ENCODE measurements around the gene MS4A14.

MS4A14 gene

DNA sequence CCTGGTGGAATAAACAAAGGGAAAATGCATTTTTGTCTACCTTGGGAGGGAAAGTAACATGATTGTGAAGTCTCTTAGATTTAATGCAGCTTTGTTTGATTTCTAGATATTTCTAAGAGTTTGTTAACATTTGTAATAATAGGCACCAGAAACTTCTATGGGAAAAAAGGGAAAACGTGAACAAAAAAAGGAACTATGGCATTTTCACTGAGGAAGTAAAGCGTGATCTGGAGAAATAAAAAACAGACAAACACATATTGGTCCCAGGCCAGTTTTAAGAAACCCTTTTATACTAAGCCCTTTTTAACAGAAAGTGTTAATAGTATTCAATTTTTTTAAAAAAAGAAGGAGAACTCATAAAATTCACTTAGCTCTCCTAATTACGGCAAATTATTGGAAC, 24.9 kb upstream of the MS4A14 start:
- DNase-seq (ENCODE audit: low read depth) = no peak
- TF ChIP-seq, protein P1, sequence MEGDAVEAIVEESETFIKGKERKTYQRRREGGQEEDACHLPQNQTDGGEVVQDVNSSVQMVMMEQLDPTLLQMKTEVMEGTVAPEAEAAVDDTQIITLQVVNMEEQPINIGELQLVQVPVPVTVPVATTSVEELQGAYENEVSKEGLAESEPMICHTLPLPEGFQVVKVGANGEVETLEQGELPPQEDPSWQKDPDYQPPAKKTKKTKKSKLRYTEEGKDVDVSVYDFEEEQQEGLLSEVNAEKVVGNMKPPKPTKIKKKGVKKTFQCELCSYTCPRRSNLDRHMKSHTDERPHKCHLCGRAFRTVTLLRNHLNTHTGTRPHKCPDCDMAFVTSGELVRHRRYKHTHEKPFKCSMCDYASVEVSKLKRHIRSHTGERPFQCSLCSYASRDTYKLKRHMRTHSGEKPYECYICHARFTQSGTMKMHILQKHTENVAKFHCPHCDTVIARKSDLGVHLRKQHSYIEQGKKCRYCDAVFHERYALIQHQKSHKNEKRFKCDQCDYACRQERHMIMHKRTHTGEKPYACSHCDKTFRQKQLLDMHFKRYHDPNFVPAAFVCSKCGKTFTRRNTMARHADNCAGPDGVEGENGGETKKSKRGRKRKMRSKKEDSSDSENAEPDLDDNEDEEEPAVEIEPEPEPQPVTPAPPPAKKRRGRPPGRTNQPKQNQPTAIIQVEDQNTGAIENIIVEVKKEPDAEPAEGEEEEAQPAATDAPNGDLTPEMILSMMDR (conservative IDR thresholded peaks at IDR 0.05; ENCODE audit: low read depth, low read length) = no peak
- H3K4me3 ChIP-seq (ENCODE audit: low read length) = no peak overlapping the region

DNA sequence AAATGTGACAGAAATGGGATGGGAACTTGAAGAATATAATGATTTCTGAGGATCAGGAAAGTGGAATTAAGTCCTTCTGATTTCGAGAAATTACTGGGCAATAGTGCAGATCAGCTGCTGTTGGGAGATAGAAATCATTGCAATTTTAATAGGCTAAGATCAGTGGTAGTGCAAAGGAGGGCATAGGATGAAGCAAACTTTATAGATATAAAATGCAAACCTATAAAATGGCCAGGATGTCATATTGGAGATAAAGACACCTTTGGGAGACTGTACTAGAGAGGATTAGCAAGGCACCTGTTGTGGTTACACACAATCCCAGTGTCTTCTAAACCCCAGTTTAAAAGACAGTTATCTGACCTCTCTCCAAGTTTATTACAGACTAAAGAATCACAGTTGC, 24.4 kb upstream of the MS4A14 start:
- TF ChIP-seq, protein P1 (conservative IDR thresholded peaks at IDR 0.05; ENCODE audit: low read depth, low read length) = no peak
- H3K4me3 ChIP-seq (ENCODE audit: low read length) = no peak overlapping the region

DNA sequence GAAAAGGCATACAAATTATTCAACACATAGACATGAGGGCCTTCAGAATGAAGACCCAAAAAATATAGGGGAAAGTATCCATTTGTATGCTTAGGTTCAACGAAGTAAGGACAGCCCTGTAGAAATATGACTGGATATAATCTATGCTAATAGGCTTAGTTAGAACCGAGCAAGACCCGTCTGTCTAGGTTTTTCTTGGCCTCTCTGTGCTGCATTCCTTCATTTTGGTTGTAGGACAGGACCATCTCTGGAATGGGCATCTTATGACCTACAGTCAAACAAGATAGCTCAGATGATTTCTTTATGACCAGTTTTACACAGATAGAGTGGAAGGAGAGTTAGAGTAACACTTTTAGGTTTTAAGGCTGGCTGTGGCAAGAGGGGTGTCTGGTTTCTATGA, 23.5 kb upstream of the MS4A14 start:
- no peak overlapping the region for H3K4me3 ChIP-seq (ENCODE audit: low read length)
- no peak for DNase-seq (ENCODE audit: low read depth)
- TF ChIP-seq, protein P1 (conservative IDR thresholded peaks at IDR 0.05; ENCODE audit: low read depth, low read length) = no peak

More for the DNA sequence above, 24.4 kb upstream of the MS4A14 start:
- no peak for DNase-seq (ENCODE audit: low read depth)

DNA sequence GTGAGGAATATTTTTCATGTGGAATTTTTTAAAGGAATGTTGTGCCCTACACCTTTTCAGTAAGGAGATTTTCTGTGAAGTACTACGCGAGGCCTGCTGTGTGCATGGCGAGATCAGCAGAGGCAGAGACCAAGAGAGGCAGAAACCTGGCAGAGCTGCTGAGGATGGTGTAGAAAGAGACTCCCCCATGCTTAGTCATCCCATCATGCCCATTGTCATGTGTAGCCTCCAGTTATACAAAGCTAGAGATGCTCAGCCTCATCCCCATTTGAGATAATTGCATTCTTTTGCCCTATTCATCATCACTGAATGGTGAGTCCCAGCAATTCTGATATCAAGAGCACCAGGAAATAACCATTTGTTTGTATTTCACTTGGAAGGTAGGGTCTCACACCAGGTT, 20.9 kb upstream of the MS4A14 start:
- DNase-seq (ENCODE audit: low read depth) = no peak
- TF ChIP-seq, protein P1 (conservative IDR thresholded peaks at IDR 0.05; ENCODE audit: low read depth, low read length) = no peak
- H3K4me3 ChIP-seq (ENCODE audit: low read length) = no peak overlapping the region

DNA sequence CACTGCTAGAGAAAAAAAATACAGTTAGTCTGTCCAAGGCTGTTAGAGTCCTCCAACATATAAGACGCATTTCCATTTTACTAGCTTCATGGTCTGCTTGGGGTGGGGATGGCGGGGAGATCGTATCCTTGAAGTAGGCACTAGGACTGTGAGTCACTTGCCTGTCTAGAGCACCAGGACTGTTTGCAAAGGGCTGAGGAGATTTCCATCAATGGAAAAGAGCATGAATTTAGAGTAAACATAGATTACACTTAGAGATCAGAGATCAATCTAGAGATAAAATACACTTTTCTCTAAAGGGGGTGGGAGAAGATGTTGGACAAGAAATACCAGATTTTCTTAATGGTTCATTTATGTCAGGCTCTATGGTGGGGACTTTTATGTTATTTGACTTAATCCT, 19.7 kb upstream of the MS4A14 start:
- TF ChIP-seq, protein P1 (conservative IDR thresholded peaks at IDR 0.05; ENCODE audit: low read depth, low read length) = no peak
- no peak overlapping the region for H3K4me3 ChIP-seq (ENCODE audit: low read length)
- no peak for DNase-seq (ENCODE audit: low read depth)

DNA sequence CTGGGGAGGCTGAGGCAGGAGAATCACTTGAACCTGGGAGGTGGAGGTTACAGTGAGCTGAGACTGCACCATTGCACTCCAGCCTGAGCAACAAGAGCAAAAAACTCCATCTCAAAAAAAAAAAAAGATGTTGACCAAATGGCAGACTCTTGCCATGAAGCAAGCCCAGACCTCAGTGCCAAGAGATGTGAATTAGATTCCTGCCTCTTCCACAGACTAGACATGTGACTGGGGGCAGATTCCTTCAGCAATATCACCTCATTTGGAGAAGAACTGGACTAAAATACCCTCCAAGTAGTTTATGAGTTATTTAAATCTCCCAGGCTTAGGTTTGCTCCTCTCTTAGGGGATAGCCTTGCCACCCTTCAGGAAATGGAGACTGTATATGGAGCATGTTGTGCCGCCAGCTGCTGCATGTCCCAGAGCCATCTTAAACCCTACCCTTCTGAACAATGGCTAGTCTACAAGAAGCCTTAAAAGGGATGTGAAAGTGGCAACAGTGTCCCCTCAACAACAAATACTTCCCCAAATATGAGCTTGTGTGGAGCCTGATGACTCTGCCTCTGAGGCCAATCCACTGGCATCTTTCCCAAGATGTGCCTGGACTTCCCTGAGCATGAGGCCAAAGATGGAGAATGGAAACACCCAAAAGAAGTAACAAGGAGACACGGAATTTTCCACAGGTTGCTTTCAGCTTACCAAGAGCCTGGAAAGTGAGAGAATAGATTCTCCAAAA, 18.7 kb upstream of the MS4A14 start:
- H3K4me3 ChIP-seq (ENCODE audit: low read length) = no peak overlapping the region
- TF ChIP-seq, protein P1 (conservative IDR thresholded peaks at IDR 0.05; ENCODE audit: low read depth, low read length) = no peak
- no peak for DNase-seq (ENCODE audit: low read depth)

DNA sequence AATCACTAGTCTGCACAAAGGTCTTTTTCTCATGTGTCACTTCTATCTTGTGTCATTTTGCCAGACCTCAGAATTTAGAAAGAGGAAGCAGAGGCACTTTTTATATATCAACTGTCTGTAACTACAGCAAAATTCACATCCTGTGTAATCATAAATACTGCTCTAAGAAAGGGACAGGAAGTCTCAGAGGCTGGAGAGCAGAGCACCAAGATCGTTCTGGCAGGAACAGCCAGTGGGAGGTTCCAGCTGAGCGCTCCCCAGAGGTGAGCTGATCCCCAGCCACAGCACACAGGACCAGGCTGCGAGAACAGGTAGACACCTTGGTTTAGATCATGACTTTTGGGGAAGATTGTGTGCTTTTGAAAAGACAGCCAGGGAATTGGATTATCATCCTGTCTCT, 17.9 kb upstream of the MS4A14 start, which contains the start of gene MS4A7:
TSS of gene MS4A7 (plus strand) at position 179 of the 400 bp plus-strand sequence. CDS start 4,610 bp downstream, outside the sequence.
- TF ChIP-seq, protein P1 (conservative IDR thresholded peaks at IDR 0.05; ENCODE audit: low read depth, low read length) = no peak
- no peak within 1 kb of the TSS for H3K4me3 ChIP-seq (ENCODE audit: low read length)
- DNase-seq (ENCODE audit: low read depth) = no peak
